Activated CD4-positive, alpha-beta T cell treated with anti-CD3 and anti-CD28 coated beads for 24 hours (primary cell): ENCODE measurements around the gene ZNF830.
"Not testable (repeated sequence)": the region's sequence is repeated elsewhere in the genome, so short reads cannot be mapped to it uniquely, and the experiment has no call there.

Experiments used
- DNase-seq, 2 donors: peaks; one replicate each; pipeline ENCODE4 v3.0.0-alpha.2; 2020; ENCODE audit warnings: low read depth in 2 of 2

ZNF830 gene, protein sequence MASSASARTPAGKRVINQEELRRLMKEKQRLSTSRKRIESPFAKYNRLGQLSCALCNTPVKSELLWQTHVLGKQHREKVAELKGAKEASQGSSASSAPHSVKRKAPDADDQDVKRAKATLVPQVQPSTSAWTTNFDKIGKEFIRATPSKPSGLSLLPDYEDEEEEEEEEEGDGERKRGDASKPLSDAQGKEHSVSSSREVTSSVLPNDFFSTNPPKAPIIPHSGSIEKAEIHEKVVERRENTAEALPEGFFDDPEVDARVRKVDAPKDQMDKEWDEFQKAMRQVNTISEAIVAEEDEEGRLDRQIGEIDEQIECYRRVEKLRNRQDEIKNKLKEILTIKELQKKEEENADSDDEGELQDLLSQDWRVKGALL

DNA sequence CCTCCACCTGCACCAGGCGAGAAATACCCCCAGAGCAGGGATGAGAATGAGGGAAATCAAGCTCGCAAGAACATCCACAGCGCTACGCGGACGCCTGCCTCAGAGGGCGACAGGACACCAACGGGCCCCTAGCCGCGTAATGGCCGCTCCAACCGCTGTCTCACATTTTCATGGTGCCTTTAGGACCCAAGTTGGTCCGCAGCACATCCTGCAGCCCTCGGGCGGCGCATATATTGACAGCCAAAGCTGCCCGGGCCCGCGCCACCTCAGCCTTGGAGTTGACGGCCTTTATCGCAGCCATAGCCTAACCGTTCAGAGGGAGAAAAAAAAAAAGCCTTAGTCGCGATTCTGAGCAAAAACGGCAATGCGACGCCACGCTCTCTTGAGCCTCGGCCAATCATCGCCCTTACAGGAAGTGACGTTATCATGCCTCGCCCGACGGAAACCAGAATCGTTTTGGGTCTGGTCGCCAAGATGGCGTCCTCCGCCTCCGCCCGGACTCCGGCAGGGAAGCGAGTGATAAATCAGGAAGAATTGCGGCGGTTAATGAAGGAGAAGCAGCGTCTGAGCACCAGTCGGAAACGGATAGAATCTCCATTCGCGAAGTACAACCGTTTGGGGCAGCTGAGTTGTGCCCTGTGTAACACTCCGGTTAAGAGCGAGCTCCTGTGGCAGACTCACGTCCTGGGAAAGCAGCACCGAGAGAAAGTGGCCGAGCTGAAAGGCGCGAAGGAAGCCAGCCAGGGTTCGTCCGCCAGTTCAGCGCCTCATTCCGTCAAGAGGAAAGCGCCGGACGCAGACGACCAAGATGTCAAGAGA is at the start of gene ZNF830, which contains the start of gene CCT6B:
Gene ZNF830 (plus strand): TSS at position 448 of the 819 bp plus-strand sequence. CDS start 27 bp downstream, at position 475.
Gene CCT6B (minus strand): TSS at position 368 of the 819 bp plus-strand sequence. CDS start 67 bp downstream, at position 301.
- peak; percentile 77 to 79 for DNase-seq

DNA sequence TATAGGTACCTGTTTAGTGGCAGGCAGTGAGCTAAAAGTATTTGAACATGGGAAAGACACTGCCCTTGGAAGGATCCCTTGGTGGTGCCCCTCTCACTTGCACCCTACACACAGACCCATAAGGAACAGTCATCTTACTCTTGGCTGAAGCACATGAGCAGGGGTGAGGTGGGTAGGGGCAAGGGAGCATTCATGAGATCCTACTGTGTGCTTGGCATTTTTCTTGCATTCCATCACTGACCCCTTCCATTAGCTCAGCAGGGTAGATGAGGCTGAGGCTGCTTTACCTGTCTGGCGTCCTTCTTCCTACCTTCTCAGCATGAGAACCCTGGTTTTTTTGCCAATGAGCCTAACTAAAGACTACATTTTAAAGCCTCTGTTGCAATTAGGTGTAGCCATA is 48.3 kb upstream of the ZNF830 start:
- no peak for DNase-seq

DNA sequence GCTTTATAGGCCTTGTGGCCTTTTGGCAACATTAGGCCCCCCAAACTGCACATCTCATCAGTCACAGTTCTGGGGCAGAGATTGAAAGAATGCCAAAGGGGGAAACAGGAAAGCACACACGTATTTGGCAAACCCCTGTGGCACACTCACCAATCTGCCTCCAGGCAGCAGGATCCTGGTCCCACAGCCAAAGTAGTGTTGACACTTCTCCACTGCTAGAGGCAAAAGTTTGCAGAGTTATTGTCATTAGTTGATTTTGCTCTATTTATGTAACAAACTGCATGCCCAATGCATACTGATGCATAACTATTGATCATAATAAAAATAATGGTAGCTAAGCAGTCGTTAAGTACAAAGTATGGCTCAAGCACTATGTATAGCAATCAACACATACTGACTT is 45.2 kb upstream of the ZNF830 start:
- no peak for DNase-seq

DNA sequence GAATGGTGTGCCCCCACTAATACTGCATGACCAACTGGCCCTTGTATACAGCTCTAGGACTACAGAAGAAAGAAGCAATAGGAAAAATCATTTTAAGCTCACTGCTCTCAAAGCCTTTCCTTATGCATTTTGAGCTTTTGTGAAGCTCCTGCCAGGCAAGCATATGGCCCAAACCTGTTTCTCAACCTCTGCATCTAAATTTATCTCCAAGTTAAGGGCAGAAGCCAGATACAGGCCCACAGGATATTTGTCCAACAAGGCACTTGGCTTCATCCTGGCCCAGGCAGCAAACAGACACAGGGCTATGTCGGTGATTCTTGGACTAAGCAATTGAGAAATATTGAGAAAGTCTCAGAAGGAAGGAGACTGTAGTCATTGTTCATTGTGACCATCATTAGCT is 44.0 kb upstream of the ZNF830 start:
- no peak for DNase-seq

DNA sequence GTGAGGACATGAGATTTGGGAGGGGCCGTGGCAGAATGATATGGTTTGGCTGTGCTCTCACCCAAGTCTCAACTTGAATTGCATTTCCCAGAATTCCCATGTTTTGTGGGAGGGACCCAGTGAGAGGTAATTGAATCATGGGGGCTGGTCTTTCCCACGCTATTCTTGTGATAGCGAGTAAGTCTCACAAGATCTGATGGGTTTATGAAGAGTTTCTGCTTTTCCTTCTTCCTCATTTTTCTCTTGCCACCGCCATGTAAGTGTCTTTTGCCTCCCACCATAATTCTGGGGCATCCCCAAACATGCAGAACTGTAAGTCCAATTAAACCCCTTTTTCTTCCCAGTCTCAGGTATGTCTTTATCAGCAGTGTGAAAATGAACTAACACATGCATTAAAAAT is 40.7 kb upstream of the ZNF830 start:
- no peak for DNase-seq

DNA sequence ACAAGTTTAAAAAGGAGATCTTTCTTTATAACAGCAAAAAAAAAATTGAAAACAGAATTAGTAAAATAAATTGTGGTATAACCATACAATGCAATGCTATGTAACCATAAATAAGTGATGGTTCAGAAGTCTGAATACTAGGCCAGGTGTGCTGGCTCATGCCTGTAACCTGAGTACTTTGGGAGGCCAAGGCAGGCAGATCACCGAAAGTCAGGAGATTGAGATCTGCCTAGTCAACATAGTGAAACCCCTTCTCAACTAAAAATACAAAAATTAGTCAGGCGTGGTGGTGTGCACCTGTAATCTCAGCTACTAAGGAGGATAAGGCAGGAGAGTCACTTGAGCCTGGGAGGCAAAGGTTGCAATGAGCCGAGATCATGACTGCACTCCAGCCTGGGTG is 34.7 kb upstream of the ZNF830 start:
- no peak for DNase-seq

DNA sequence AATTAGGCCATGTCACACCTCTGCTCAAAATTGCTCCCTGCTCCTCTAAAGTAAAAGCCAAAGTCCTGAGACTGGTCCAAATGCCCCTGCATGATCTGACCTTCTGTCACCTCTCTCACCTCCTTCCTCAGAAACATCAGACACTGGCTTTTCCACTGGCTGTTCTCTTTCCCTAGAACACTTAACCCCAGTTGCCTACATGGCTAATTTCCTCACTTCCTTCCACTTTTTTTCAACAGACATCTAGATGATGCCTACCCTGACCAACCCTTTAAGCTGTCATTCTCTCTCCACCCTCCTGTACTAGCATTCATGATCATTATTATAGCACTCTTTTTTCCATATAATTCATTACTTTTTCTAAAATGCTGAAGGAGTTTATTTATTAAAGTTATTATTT is 31.1 kb upstream of the ZNF830 start:
- DNase-seq, result no peak

DNA sequence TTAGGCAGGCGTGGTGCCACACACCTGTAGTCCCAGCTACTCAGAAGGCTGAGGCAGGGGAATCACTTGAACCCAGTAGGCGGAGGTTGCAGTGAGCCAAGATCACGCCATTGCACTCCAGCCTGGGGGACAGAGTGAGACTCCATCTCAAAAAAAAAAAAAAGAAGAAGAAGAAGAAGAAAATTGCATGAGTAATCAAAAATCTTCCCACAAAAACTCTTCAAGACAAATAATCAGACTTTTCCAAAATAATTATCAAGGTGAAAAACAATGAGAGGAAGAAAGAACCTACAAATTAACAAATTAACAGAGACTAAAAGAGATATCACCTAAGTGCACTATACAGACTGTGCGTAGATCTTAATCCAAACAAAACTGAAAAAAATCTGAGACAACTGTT is 10.6 kb upstream of the ZNF830 start:
- DNase-seq, result not testable (repeated sequence)

DNA sequence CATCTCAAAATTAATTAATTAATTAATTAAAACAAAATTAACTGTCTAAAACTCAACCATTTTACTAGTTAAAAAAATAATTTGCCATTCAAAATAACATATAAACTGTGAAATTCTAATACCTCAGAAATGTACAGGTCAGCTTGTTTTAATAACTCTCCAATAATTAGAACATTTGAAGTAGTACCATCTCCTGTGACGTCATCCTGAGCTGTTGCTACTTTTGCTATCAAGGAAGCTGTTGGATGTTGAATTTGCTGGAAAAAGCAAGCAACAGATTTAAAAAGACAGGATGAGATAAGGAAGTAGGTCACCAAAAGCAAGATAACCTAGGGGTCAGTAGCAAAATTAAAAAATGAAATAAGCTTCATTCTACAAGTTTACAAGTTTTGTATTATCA is 2.9 kb upstream of the ZNF830 start:
- no peak for DNase-seq

DNA sequence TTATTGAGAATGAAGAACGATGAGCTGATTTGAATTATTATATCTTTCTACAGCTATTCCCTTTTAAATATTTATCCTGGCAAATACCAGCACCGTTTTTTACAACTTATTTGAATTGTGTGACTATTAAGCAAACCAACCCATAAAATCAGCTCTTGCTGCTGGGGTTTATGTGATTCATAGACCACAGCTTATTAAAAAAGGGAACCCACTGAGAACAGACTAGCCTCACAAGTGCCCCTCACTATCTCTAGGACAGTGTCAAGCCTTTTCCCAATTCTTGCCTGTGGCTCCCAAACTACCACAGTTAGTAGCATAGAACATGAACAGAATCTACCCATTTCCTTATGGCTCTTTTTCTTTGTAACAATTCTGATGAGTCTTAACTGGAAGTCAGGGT is 12.8 kb downstream of the ZNF830 start:
- no peak for DNase-seq

DNA sequence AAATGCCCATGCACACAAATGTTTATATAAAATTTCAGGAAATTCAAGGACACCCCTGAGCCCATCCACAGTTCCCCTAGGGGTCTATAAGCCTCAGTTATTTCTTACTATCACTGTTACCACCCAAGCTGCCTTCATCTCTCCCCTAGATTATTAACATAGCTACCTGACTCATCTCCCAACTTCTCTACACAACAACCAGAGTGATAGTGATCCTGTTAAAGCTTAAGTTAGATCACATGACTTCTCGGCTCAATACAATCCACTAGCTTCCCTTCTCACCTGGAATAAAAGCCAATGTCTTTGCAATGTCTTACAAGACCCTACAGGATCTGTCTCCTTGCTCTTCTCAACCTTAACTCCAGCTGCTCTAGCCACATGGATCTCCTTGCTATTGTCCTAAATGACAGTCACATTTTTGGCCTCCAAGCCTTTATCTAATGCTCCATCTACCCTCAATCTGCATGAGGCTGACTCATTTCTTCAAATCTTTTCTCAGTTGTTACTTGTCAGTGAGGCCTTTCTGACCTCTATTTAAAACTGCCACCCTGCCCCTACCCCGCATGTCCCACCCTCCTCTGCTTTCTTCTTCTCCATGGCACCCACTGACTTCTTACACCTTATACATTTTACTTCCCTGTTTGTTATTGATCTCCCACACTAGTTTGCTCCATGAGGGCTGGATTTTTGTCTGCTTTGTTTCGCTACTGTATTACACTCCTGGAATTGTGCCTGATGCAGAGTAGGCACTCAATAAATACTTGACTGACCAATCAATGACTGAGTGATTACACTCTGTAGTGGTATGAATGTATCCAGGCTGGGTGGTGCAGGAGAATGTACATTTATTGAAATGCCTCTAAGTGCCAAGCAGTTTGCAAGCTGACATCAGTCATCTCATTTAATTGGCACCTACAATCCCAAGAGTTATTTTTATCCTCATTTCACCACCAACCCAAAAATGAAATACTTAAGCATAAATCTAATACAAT is 13.8 kb downstream of the ZNF830 start:
- DNase-seq, result no peak

DNA sequence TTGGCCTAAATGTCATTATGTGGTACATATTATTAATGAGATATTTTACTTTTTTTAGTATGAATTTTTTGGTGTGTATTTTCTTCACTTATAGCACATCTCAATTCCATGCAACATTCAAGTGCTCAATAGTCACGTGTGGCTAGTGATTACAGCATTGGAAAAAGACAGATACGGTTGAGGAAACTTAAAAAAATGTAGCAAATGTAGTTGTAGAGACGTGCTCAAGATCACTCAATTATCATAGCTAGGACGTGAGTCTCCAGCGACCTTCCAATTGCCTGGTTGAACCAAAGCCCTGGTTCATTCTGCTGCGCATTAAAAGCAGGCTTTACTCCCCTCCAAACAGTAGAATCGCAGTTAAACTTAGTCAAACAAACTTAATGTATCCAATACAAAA is 17.8 kb downstream of the ZNF830 start:
- no peak for DNase-seq

DNA sequence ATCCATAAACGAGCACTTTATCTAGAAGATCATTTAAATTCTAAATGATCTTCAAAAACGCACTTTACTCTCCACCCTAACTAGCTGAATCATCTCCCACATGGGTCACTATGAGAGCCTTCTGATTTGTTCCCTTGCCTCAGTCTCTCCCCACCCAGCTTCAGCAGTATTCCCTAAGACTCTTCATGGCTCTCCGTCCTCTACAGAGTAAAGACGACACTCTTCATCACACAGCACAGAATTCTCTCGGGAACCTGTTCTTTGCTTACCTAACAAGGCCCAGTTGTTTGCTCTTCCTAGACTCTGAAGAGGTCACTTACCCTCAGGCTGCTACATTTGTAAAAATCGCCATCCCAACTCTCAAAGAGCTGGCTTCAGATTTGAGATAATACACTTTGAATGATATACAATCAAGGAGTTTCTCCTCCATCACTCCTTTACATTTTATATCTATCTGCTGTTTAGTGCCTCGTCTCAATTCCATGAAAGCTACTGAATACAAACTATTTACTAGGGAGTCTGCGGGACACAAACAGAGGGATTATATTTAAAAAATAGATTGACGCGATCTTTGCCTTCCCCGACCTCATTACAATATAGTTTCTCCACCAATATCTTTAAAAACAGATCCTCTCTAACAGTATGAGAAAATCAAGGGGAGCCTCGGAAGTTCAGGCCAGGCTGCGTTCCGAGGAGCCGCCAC is 18.5 kb downstream of the ZNF830 start:
- DNase-seq, result no peak

DNA sequence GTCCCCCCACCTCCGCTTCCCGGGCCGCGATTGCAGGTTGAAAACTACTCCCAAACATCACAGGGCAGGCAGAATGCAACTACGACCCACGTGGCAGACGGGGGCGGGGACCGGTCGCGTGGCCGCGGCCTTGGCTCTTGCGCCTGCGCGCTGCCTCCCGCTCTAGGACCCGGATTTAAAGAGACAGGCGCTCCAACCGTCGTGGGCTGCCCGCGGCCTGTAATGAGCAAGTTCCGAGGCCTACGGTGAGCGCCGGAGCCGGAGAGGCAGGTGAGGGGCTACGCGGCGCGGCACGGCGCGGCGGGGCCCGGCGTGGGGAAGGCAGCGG is 19.0 kb downstream of the ZNF830 start, which contains the start of gene LIG3:
Gene LIG3 (plus strand): TSS at position 160 of the 328 bp plus-strand sequence. CDS start 2,494 bp downstream, outside the sequence.
- DNase-seq, result peak; percentile 90 to 95

DNA sequence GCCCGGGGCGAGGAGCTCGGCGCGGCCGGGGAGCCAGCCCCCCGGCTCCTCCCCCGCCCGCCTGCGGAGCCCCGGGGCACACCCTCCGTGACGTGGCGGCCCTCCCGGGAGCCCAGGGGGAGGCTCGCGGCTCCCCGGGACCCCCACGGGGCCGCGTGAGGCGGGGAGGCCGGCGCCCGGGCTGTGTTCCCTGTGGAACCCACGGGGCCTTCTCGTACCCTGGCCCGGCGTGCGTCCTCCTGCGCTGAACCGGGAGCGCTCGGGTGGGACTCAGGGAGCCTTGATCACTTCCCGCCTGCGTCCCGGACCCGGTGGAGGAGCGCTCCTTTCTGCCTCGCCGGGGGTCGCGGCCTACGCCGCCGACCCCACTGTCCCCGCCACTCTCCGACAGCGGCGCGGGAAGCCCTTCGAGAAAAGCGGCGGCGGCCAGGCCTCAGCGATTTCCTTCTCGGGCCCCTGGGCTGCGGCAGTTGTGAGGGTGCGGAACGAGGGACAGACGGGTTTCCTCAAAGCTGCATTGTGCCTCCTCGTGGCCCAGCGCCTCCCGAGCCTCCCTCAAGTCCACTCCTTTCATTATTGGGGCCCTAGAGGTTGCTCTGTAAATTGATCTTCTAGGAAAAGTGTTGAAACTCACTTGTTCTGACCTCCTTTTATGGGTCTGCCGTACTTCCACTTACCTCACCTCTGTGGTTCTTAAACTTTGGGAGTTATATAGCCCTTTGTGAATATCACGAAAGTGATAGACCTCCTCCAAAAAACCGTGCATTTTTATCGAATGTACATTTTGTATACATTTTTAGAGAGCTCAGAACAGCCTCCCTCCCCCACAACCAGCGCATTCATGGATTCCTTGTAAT is 19.6 kb downstream of the ZNF830 start:
- DNase-seq, result peak; percentile 35 to 54

DNA sequence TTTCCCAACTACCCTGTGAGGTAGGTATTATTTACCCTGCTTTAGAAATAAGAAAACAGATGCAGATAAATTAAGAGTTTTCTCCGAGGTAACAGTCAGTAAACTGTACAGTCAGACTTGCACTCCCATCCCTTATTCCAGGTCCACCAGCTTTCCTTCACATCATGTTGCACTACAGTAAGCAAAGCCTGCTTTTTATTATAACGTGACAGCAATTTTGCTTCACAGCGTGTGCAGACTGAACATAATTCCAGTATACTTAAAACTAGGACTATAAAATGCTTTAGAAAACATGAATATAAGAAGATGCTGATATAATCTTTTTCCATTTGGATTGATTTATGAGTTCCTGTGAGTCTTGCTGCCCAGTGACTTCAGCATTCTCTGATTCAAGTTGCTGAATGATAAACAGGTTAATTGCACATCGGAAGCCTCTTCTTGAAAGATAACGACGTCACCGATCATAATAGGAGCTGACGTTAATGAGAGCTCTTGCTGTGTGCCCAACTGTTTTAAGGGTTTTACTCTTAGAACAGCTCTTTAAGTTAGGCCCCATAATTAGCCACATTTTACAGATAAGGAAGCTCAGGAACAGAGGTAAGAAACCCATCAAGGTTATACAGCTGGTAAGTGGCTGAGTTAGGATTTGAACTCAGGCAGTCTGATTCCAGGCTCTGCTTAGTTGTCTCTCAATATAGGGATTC is 20.4 kb downstream of the ZNF830 start:
- DNase-seq, result no peak

DNA sequence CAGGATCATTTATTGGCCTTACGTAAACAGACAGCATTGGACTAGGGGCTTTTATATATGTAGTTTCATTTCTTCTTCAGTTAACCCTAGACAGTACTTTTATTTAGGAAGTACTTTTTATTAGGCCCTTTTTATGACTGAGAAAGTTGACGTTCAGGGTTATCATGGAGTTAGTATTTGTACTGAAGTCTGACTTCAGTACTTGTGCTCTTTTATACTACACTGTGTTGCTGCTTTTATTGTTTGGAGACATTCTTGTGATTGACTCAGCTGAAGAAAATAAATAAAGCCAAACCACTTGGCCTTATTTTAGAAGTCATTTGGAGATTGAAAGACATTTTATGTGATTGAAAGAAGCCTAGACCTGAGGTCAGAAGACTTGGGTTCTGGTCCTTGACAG is 25.9 kb downstream of the ZNF830 start:
- DNase-seq, result no peak

DNA sequence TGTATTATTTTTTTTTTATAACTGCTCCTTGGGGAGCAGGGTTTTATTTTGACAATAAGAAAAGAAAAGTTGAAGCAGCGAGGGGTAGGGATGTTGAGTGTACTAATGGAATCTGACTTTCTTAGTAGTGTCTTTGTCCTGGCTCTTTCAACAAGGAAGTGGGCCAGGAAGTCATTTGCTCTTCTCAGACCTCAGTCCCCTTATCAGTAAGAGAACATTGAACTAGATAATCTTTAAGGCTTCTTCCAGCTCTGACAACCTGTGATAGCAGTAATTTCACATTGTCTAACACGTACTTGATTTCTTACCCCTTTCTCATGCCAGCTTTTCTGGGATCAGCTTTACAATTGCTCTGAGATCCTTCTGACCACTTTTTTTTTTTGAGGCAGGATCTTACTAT is 27.3 kb downstream of the ZNF830 start:
- no peak for DNase-seq

DNA sequence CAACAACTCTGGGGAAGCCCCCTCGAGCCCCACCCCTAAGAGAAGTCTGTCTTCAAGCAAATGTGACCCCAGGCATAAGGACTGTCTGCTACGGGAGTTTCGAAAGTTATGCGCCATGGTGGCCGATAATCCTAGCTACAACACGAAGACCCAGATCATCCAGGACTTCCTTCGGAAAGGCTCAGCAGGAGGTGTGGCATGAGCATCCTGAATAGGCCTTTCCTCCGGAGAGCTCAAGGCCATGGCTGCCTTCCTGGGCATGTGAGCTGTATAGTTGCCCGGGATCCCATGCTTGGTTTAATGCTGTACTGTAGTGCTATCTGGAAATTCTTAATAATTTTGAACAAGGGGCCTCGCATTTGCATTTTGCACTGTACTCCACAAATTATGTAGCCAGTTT is 28.1 kb downstream of the ZNF830 start:
- DNase-seq, result no peak
